GM23338 (cell line): Measurements from ENCODE around the gene SCLT1. TPM values are rescaled to one million over a fixed set of nuclear protein-coding genes. Genes with fewer than 3 reads are reported as not detected.

ENCODE experiments used
- ATAC-seq: fragments of 200-7000 bp; cut with Tn5 transposase; 3 replicates; pipeline ENCODE4 v1.9.1; 2020
- DNase-seq: peaks from one replicate; pipeline ENCODE4 v3.0.0-alpha.2; 2015; ENCODE audit warnings: low spot score
- H2AFZ ChIP-seq: fragments of 200-600 bp; sonication (generic); 2 replicates; pipeline ENCODE4 v1.8.0; 2016; ENCODE audit warnings: antibody characterized with exemption, mild to moderate bottlenecking, moderate library complexity
- H3F3A ChIP-seq: fragments of 200-600 bp; sonication (generic); replicated peaks from 2 replicates; pipeline ENCODE4 v1.8.0; 2017; ENCODE audit warnings: antibody characterized with exemption, mixed run types, low read depth
- H3K27ac ChIP-seq: fragments of 200-600 bp; sonication (generic); 2 replicates; pipeline ENCODE4 v1.6.1; 2016; ENCODE audit warnings: low read depth
- H3K27me3 ChIP-seq: fragments of 200-600 bp; sonication (generic); 2 replicates; pipeline ENCODE4 v1.8.0; 2016; ENCODE audit warnings: mild to moderate bottlenecking, mixed run types, moderate library complexity; ENCODE audit not compliant: insufficient read depth
- H3K36me3 ChIP-seq: fragments of 200-600 bp; sonication (generic); 2 replicates; pipeline ENCODE4 v1.8.0; 2016; ENCODE audit warnings: mild to moderate bottlenecking; ENCODE audit not compliant: insufficient read depth
- H3K4me1 ChIP-seq: fragments of 200-600 bp; sonication (generic); 2 replicates; pipeline ENCODE4 v1.8.0; 2016; ENCODE audit warnings: mild to moderate bottlenecking, moderate library complexity; ENCODE audit not compliant: insufficient read depth
- H3K4me2 ChIP-seq: fragments of 200-600 bp; sonication (generic); 2 replicates; pipeline ENCODE4 v1.7.1; 2017; ENCODE audit warnings: mixed run types
- H3K4me3 ChIP-seq: fragments of 200-600 bp; sonication (generic); 2 replicates; pipeline ENCODE4 v1.6.1; 2016; ENCODE audit warnings: mixed run types
- H3K79me2 ChIP-seq: fragments of 200-600 bp; sonication (generic); replicated peaks from 2 replicates; pipeline ENCODE4 v1.8.0; 2017; ENCODE audit warnings: mild to moderate bottlenecking; ENCODE audit not compliant: insufficient read depth
- H3K9me2 ChIP-seq: fragments of 200-600 bp; sonication (generic); 2 replicates; pipeline ENCODE4 v1.8.0; 2017; ENCODE audit not compliant: insufficient read depth
- H4K20me1 ChIP-seq: fragments of 200-600 bp; sonication (generic); replicated peaks from 2 replicates; pipeline ENCODE4 v1.8.0; 2017; ENCODE audit warnings: mild to moderate bottlenecking; ENCODE audit not compliant: insufficient read depth
- H3K27ac Mint-ChIP-seq: 2 replicates; pipeline ENCODE4 v1.8.0; 2020; ENCODE audit warnings: inconsistent platforms, mild to moderate bottlenecking, moderate library complexity, mixed read lengths
- H3K27me3 Mint-ChIP-seq: 3 replicates; pipeline ENCODE4 v1.8.0; 2022; ENCODE audit warnings: low read depth, mild to moderate bottlenecking, moderate library complexity, mixed read lengths, inconsistent platforms; ENCODE audit not compliant: insufficient read depth, poor library complexity
- H3K36me3 Mint-ChIP-seq: 3 replicates; pipeline ENCODE4 v1.8.0; 2021; ENCODE audit warnings: low read depth, mild to moderate bottlenecking, inconsistent platforms, moderate library complexity, mixed read lengths
- H3K4me1 Mint-ChIP-seq: 3 replicates; pipeline ENCODE4 v1.8.0; 2020; ENCODE audit warnings: mild to moderate bottlenecking, inconsistent platforms, mixed read lengths
- H3K4me3 Mint-ChIP-seq: 3 replicates; pipeline ENCODE4 v1.8.0; 2021; ENCODE audit warnings: moderate library complexity, mild to moderate bottlenecking, inconsistent platforms, mixed read lengths
- H3K9me3 Mint-ChIP-seq: 3 replicates; pipeline ENCODE4 v1.8.0; 2020; ENCODE audit warnings: moderate library complexity, mild to moderate bottlenecking, inconsistent platforms, mixed read lengths
- CREB1 ChIP-seq: fragments of 250-450 bp; sonication (Bioruptor Pico); IDR thresholded peaks from 2 replicates; pipeline ENCODE4 v1.5.0; 2020; ENCODE audit warnings: low read depth, mild to moderate bottlenecking, moderate library complexity
- EZH2 ChIP-seq: fragments of 200-600 bp; sonication (generic); IDR thresholded peaks from one replicate; pipeline ENCODE4 v1.8.0; 2017; ENCODE audit warnings: antibody characterized with exemption, mild to moderate bottlenecking, low read depth; ENCODE audit not compliant: unreplicated experiment
- EZH2phosphoT487 ChIP-seq: fragments of 200-600 bp; sonication (generic); IDR thresholded peaks from one replicate; pipeline ENCODE4 v1.8.1; 2018; ENCODE audit warnings: antibody characterized with exemption; ENCODE audit not compliant: unreplicated experiment
- JUNB ChIP-seq: IDR thresholded peaks from one replicate; pipeline ENCODE4 v1.6.1; 2016; ENCODE audit warnings: antibody characterized with exemption; ENCODE audit not compliant: unreplicated experiment
- NANOG ChIP-seq: IDR thresholded peaks from 2 replicates; pipeline ENCODE4 v1.6.1; 2016; ENCODE audit warnings: antibody characterized with exemption, borderline replicate concordance
- POLR2AphosphoS5 ChIP-seq: IDR thresholded peaks from 2 replicates; pipeline ENCODE4 v1.6.1; 2016; ENCODE audit warnings: antibody characterized with exemption, low read depth
- STAT1 ChIP-seq: IDR thresholded peaks from one replicate; pipeline ENCODE4 v1.6.1; 2016; ENCODE audit warnings: antibody characterized with exemption; ENCODE audit not compliant: unreplicated experiment
- ZNF114 ChIP-seq: fragments of 250-450 bp; sonication (Bioruptor Pico); IDR thresholded peaks from 2 replicates; pipeline ENCODE4 v1.5.0; 2020; ENCODE audit warnings: mild to moderate bottlenecking, moderate library complexity
- ZNF331 ChIP-seq: fragments of 250-450 bp; sonication (Bioruptor Pico); IDR thresholded peaks from 2 replicates; pipeline ENCODE4 v1.5.0; 2020; ENCODE audit warnings: low read depth, mild to moderate bottlenecking, moderate library complexity
- polyA plus RNA-seq: library from polyadenylated mRNA; unstranded; fragments of >200 nt; fragmentation: Nextera tagmentation; extraction: Ambion mirVana; gene quantifications from 2 replicates; pipeline ENCODE4 v1.2.1, GENCODE V29; 2016
- total RNA-seq: library from RNA; depleted of rRNA; stranded (reverse); fragments of >200 nt; shearing (Covaris generic); gene quantifications from 2 replicates; pipeline ENCODE4 v1.2.3, GENCODE V29; 2014
- TF ChIP-seq, protein P1 (sequence below), 2 experiments: fragments of 200-600 bp in 1 of 2; sonication (generic) in 1 of 2; conservative IDR thresholded peaks; 2 replicates each; pipeline versions ENCODE4 v1.5.1 to v1.6.1; 2016 to 2017; ENCODE audit warnings: antibody characterized with exemption in 2 of 2, low read depth in 2 of 2, mild to moderate bottlenecking in 2 of 2, moderate library complexity in 1 of 2
- TF ChIP-seq, protein P2 (sequence below): fragments of 250-450 bp; sonication (Bioruptor Pico); IDR thresholded peaks from 2 replicates; pipeline ENCODE4 v1.5.0; 2020; ENCODE audit warnings: mild to moderate bottlenecking, moderate library complexity
- TF ChIP-seq, protein P3 (sequence below): IDR thresholded peaks from 2 replicates; pipeline ENCODE4 v1.6.1; 2016; ENCODE audit warnings: antibody characterized with exemption

The SCLT1 gene
- total and polyA plus RNA-seq, 2 experiments from 2014 or later = 18.5 to 18.9 TPM

DNA sequence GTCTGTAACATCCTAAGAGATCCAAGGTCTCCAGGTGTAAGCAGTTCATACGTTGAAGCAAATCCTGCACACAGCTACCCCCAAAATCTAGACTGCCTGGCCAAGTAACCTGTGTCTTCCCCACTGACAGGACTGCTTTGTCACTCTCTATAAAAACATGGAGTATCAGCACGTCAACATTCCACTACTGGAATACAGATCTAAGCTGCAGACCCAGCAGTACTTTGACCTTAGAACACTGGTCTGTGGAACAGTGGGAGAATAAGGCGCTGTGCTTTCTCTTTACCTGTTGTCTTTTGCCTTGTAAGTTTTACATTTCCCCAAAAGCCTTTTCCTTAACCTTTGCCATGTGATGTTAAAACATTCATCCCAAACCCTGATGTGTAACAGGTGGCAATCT, 146.4 kb downstream of the SCLT1 start:
- Histone ChIP-seq H3K27me3 (no peaks in the 10 kb centered on the region), H3F3A (no peaks in the 10 kb centered on the region), H2AFZ (no peak overlapping the region), H3K79me2 (no peaks in the 10 kb centered on the region), H3K27ac (no peak overlapping the region), H3K4me3 (no peak overlapping the region), H3K4me1 (no peaks in the 10 kb centered on the region), H3K36me3 (no peaks in the 10 kb centered on the region), H4K20me1 (no peaks in the 10 kb centered on the region), H3K4me2 (no peak overlapping the region), H3K9me2 (no peaks in the 10 kb centered on the region)
- no peak overlapping the region for H3K4me3 Mint-ChIP-seq
- peaks cover 4% of the 10 kb centered on the region; the same call in 1 of the 3 replicates for H3K36me3 Mint-ChIP-seq
- DNase-seq (no peak), ATAC-seq (no peak)
- no peaks in the 10 kb centered on the region for H3K27me3 Mint-ChIP-seq
- H3K4me1 Mint-ChIP-seq = no peaks in the 10 kb centered on the region
- TF ChIP-seq CREB1 (CRISPR knock-in tag) = no peak
- H3K27ac Mint-ChIP-seq = no peak overlapping the region
- no peaks in the 10 kb centered on the region for H3K9me3 Mint-ChIP-seq

DNA sequence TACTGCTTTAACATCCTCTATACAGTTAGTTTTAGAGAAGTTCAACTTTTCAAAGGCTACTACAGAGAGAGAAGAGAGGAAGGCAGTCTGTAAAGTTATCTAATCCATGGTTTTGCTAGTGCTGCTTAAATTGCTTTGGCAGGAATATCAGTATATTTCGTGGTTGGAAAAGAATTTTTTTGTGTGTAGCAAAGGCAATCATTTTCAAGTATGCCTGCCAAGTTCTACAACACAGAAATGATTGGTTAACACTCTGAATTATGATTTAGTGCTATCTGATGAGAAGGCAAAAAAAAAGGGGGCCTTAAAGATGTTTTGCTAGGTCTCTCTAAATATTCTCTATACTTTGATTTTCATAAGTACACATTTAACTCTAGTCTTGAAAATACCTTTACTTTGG, 150.7 kb downstream of the SCLT1 start:
- H2AFZ ChIP-seq = no peak overlapping the region
- no peaks in the 10 kb centered on the region for H3K27me3 ChIP-seq
- H3K36me3 ChIP-seq = no peaks in the 10 kb centered on the region
- H3K27ac Mint-ChIP-seq = no peak overlapping the region
- H3K4me1 ChIP-seq = no peaks in the 10 kb centered on the region
- no peaks in the 10 kb centered on the region for H3K9me2 ChIP-seq
- H3K9me3 Mint-ChIP-seq = no peaks in the 10 kb centered on the region
- H3K4me3 Mint-ChIP-seq = no peak overlapping the region
- no peaks in the 10 kb centered on the region for H3K4me1 Mint-ChIP-seq
- no peak overlapping the region for H3K4me2 ChIP-seq
- H3K27ac ChIP-seq = no peak overlapping the region
- no peak for DNase-seq
- H3F3A ChIP-seq = no peaks in the 10 kb centered on the region
- H3K79me2 ChIP-seq = no peaks in the 10 kb centered on the region
- H3K36me3 Mint-ChIP-seq = peaks cover 6% of the 10 kb centered on the region; the same call in 1 of the 3 replicates
- no peak for ATAC-seq
- no peak overlapping the region for H3K4me3 ChIP-seq
- no peaks in the 10 kb centered on the region for H3K27me3 Mint-ChIP-seq
- H4K20me1 ChIP-seq = no peaks in the 10 kb centered on the region
- TF ChIP-seq, protein P1, sequence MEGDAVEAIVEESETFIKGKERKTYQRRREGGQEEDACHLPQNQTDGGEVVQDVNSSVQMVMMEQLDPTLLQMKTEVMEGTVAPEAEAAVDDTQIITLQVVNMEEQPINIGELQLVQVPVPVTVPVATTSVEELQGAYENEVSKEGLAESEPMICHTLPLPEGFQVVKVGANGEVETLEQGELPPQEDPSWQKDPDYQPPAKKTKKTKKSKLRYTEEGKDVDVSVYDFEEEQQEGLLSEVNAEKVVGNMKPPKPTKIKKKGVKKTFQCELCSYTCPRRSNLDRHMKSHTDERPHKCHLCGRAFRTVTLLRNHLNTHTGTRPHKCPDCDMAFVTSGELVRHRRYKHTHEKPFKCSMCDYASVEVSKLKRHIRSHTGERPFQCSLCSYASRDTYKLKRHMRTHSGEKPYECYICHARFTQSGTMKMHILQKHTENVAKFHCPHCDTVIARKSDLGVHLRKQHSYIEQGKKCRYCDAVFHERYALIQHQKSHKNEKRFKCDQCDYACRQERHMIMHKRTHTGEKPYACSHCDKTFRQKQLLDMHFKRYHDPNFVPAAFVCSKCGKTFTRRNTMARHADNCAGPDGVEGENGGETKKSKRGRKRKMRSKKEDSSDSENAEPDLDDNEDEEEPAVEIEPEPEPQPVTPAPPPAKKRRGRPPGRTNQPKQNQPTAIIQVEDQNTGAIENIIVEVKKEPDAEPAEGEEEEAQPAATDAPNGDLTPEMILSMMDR (conservative IDR thresholded peaks at IDR 0.05; ENCODE audit: low read depth in 2 of 2) = no peak
- no peak for TF ChIP-seq STAT1
- TF ChIP-seq NANOG = no peak
- no peak for TF ChIP-seq ZNF114 (CRISPR knock-in tag)
- TF ChIP-seq, protein P2, sequence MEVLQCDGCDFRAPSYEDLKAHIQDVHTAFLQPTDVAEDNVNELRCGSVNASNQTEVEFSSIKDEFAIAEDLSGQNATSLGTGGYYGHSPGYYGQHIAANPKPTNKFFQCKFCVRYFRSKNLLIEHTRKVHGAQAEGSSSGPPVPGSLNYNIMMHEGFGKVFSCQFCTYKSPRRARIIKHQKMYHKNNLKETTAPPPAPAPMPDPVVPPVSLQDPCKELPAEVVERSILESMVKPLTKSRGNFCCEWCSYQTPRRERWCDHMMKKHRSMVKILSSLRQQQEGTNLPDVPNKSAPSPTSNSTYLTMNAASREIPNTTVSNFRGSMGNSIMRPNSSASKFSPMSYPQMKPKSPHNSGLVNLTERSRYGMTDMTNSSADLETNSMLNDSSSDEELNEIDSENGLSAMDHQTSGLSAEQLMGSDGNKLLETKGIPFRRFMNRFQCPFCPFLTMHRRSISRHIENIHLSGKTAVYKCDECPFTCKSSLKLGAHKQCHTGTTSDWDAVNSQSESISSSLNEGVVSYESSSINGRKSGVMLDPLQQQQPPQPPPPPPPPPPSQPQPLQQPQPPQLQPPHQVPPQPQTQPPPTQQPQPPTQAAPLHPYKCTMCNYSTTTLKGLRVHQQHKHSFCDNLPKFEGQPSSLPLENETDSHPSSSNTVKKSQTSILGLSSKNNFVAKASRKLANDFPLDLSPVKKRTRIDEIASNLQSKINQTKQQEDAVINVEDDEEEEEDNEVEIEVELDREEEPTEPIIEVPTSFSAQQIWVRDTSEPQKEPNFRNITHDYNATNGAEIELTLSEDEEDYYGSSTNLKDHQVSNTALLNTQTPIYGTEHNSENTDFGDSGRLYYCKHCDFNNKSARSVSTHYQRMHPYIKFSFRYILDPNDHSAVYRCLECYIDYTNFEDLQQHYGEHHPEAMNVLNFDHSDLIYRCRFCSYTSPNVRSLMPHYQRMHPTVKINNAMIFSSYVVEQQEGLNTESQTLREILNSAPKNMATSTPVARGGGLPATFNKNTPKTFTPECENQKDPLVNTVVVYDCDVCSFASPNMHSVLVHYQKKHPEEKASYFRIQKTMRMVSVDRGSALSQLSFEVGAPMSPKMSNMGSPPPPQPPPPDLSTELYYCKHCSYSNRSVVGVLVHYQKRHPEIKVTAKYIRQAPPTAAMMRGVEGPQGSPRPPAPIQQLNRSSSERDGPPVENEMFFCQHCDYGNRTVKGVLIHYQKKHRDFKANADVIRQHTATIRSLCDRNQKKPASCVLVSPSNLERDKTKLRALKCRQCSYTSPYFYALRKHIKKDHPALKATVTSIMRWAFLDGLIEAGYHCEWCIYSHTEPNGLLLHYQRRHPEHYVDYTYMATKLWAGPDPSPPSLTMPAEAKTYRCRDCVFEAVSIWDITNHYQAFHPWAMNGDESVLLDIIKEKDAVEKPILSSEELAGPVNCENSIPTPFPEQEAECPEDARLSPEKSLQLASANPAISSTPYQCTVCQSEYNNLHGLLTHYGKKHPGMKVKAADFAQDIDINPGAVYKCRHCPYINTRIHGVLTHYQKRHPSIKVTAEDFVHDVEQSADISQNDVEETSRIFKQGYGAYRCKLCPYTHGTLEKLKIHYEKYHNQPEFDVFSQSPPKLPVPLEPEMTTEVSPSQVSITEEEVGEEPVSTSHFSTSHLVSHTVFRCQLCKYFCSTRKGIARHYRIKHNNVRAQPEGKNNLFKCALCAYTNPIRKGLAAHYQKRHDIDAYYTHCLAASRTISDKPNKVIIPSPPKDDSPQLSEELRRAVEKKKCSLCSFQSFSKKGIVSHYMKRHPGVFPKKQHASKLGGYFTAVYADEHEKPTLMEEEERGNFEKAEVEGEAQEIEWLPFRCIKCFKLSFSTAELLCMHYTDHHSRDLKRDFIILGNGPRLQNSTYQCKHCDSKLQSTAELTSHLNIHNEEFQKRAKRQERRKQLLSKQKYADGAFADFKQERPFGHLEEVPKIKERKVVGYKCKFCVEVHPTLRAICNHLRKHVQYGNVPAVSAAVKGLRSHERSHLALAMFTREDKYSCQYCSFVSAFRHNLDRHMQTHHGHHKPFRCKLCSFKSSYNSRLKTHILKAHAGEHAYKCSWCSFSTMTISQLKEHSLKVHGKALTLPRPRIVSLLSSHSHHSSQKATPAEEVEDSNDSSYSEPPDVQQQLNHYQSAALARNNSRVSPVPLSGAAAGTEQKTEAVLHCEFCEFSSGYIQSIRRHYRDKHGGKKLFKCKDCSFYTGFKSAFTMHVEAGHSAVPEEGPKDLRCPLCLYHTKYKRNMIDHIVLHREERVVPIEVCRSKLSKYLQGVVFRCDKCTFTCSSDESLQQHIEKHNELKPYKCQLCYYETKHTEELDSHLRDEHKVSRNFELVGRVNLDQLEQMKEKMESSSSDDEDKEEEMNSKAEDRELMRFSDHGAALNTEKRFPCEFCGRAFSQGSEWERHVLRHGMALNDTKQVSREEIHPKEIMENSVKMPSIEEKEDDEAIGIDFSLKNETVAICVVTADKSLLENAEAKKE (CRISPR knock-in tag) = no peak
- TF ChIP-seq EZH2 = no peak
- TF ChIP-seq EZH2phosphoT487 = no peak
- TF ChIP-seq ZNF331 (CRISPR knock-in tag) = no peak
- TF ChIP-seq POLR2AphosphoS5 = no peak
- TF ChIP-seq, protein P3, sequence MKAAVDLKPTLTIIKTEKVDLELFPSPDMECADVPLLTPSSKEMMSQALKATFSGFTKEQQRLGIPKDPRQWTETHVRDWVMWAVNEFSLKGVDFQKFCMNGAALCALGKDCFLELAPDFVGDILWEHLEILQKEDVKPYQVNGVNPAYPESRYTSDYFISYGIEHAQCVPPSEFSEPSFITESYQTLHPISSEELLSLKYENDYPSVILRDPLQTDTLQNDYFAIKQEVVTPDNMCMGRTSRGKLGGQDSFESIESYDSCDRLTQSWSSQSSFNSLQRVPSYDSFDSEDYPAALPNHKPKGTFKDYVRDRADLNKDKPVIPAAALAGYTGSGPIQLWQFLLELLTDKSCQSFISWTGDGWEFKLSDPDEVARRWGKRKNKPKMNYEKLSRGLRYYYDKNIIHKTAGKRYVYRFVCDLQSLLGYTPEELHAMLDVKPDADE = no peak
- no peak for TF ChIP-seq CREB1 (CRISPR knock-in tag)
- TF ChIP-seq JUNB = no peak
